PC-9 (cell line): Measurements from ENCODE around the gene TMA7B.

ENCODE experiments used
- EZH2 ChIP-seq: fragments of 200-600 bp; sonication (generic); IDR thresholded peaks from 2 replicates; pipeline ENCODE4 v1.8.0; 2017; ENCODE audit warnings: antibody characterized with exemption, low read depth
- TF ChIP-seq, protein P1 (sequence below): fragments of 200-600 bp; sonication (generic); conservative IDR thresholded peaks from 2 replicates; pipeline ENCODE4 v1.6.1; 2017; ENCODE audit warnings: mixed run types, antibody characterized with exemption, mild to moderate bottlenecking, moderate library complexity

DNA sequence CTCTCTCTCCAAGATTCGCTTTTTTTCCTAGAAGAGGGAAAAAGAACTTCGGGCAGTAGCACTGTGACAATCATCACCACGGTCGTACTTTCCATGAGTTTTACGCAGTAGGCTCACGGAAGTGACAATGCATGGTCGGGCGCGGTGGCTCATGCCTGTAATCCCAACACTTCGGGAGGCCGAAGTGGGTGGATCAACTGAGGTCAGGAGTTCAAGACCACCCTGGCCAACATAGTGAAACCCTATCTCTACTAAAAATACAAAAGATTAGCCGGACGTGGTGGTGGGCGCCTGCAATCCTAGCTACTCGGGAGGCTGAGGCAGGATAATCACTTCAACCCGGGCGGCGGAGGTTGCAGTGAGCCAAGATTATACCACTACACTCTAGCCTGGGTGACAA is 35.9 kb upstream of the TMA7B start:
- TF ChIP-seq, protein P1, sequence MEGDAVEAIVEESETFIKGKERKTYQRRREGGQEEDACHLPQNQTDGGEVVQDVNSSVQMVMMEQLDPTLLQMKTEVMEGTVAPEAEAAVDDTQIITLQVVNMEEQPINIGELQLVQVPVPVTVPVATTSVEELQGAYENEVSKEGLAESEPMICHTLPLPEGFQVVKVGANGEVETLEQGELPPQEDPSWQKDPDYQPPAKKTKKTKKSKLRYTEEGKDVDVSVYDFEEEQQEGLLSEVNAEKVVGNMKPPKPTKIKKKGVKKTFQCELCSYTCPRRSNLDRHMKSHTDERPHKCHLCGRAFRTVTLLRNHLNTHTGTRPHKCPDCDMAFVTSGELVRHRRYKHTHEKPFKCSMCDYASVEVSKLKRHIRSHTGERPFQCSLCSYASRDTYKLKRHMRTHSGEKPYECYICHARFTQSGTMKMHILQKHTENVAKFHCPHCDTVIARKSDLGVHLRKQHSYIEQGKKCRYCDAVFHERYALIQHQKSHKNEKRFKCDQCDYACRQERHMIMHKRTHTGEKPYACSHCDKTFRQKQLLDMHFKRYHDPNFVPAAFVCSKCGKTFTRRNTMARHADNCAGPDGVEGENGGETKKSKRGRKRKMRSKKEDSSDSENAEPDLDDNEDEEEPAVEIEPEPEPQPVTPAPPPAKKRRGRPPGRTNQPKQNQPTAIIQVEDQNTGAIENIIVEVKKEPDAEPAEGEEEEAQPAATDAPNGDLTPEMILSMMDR: no peak
- TF ChIP-seq EZH2: no peak
